VCaP (cell line): ENCODE data around the gene ITGB1.

Source experiments
- H3K27ac ChIP-seq: fragments of 450-650 bp; 2 replicates; pipeline ENCODE4 v1.5.1; 2017
- CTCF ChIP-seq: fragments of 450-650 bp; conservative IDR thresholded peaks from 2 replicates; pipeline ENCODE4 v1.5.1; 2017; ENCODE audit warnings: mild to moderate bottlenecking, moderate library complexity

Gene ITGB1

GRCh38 chr10:32972929-32973328 lies 14.9 kb upstream of the ITGB1 start:
- no peak overlapping the region for H3K27ac ChIP-seq

GRCh38 chr10:32972460-32972859 lies 14.4 kb upstream of the ITGB1 start:
- no peak for TF ChIP-seq CTCF
- H3K27ac ChIP-seq: no peak overlapping the region

More at GRCh38 chr10:32972929-32973328, 14.9 kb upstream of the ITGB1 start:
- no peak for TF ChIP-seq CTCF

GRCh38 chr10:32971536-32972091 lies 13.6 kb upstream of the ITGB1 start:
- H3K27ac ChIP-seq: no peak overlapping the region
- TF ChIP-seq CTCF: no peak

GRCh38 chr10:32970910-32971309 lies 12.9 kb upstream of the ITGB1 start:
- TF ChIP-seq CTCF: no peak
- H3K27ac ChIP-seq: no peak overlapping the region

- H3K27ac ChIP-seq: no peak overlapping the region
- TF ChIP-seq CTCF: no peak
These were observed 6.2 kb upstream of the ITGB1 start for GRCh38 chr10:32964270-32964669.

GRCh38 chr10:32963096-32963495 lies 5.1 kb upstream of the ITGB1 start:
- no peak overlapping the region for H3K27ac ChIP-seq
- TF ChIP-seq CTCF: no peak

- TF ChIP-seq CTCF: no peak
- H3K27ac ChIP-seq: no peak overlapping the region
These were observed 4.5 kb upstream of the ITGB1 start for GRCh38 chr10:32962521-32962920.
